Measurements from ENCODE around the gene SH3D21.

- TF ChIP-seq GATAD2B (conservative IDR thresholded peaks at IDR 0.05; ENCODE audit: low read depth) (no peak), RUNX3 (IDR thresholded peaks at IDR 0.05; ENCODE audit: low read length) (no peak), SMAD1 (IDR thresholded peaks at IDR 0.05; ENCODE audit: low read depth, partially characterized antibody) (no peak), CTCF (IDR thresholded peaks at IDR 0.05 in 2 of 3, conservative IDR thresholded peaks at IDR 0.05 in 1 of 3; ENCODE audit: control insufficient read depth in 2 of 3, extremely low read depth in 1 of 3, insufficient read depth in 1 of 3, low read depth in 3 of 3, low read length in 3 of 3) (no peak), ESRRA (IDR thresholded peaks at IDR 0.05; ENCODE audit: low read length) (no peak), RCOR1 (conservative IDR thresholded peaks at IDR 0.05; ENCODE audit: low read depth, low read length) (no peak), EZH2 (IDR thresholded peaks at IDR 0.05; ENCODE audit: borderline replicate concordance, control insufficient read depth, low read depth, low read length) (no peak), ZNF24 (IDR thresholded peaks at IDR 0.05) (no peak), NRF1 (conservative IDR thresholded peaks at IDR 0.05; ENCODE audit: low read depth, low read length) (no peak), NFXL1 (IDR thresholded peaks at IDR 0.05; ENCODE audit: borderline replicate concordance) (no peak), RAD21 (IDR thresholded peaks at IDR 0.05; ENCODE audit: insufficient read depth, low read depth, low read length) (no peak), MYC (IDR thresholded peaks at IDR 0.05; ENCODE audit: insufficient read depth, insufficient read length, insufficient replicate concordance, low read length, severe bottlenecking) (no peak), POLR2A (IDR thresholded peaks at IDR 0.05; ENCODE audit: low read depth, low read length) (no peak)
Observed at GRCh38 chr1:36258960-36259344, 47.2 kb upstream of the SH3D21 start.
